Heart left ventricle (tissue), 16 donors: ENCODE measurements around the gene TMEM123. TPM values are rescaled to one million over a fixed set of nuclear protein-coding genes. Genes with fewer than 3 reads are reported as not detected.

Experiments used
- ATAC-seq, 4 donors: fragments of 200-7000 bp; cut with Tn5 transposase; one replicate each; pipeline ENCODE4 v1.9.1; 2020 to 2022; ENCODE audit warnings: moderate library complexity in 4 of 4, mild to moderate bottlenecking in 3 of 4, moderate number of reproducible peaks in 1 of 4
- DNase-seq, 5 donors: peaks; one replicate each; pipeline ENCODE4 v3.0.0-alpha.2; 2020
- H3K27ac ChIP-seq, 12 donors: fragments of 200-600 bp; sonication (generic) in 4 of 12; one replicate each; pipeline versions ENCODE4 v1.5.0 to v1.8.0; 2016 to 2022; ENCODE audit warnings: mild to moderate bottlenecking in 2 of 12
- H3K27me3 ChIP-seq, 9 donors: fragments of 200-600 bp; sonication (generic) in 2 of 9; one replicate each; pipeline versions ENCODE4 v1.5.1 to v1.8.0; 2016 to 2022; ENCODE audit warnings: mild to moderate bottlenecking in 3 of 9
- H3K36me3 ChIP-seq, 9 donors: fragments of 200-600 bp; sonication (generic) in 2 of 9; one replicate each; pipeline versions ENCODE4 v1.5.0 to v1.8.0; 2018 to 2022; ENCODE audit warnings: mild to moderate bottlenecking in 2 of 9
- H3K4me1 ChIP-seq, 12 donors: fragments of 200-600 bp; sonication (generic) in 4 of 12; one replicate each; pipeline versions ENCODE4 v1.5.0 to v1.8.0; 2016 to 2022; ENCODE audit warnings: mild to moderate bottlenecking in 3 of 12
- H3K4me3 ChIP-seq, 12 donors: fragments of 200-600 bp; sonication (generic) in 4 of 12; one replicate each; pipeline versions ENCODE4 v1.5.0 to v1.8.0; 2017 to 2022; ENCODE audit warnings: mild to moderate bottlenecking in 9 of 12, moderate library complexity in 4 of 12
- H3K9me3 ChIP-seq, 12 donors: fragments of 200-600 bp; sonication (generic) in 4 of 12; one replicate each; pipeline versions ENCODE4 v1.5.0 to v1.8.0; 2016 to 2022; ENCODE audit warnings: mild to moderate bottlenecking in 1 of 12
- POLR2A ChIP-seq, 2 donors: fragments of 450-650 bp; IDR thresholded peaks; one replicate each; pipeline ENCODE4 v1.6.1; 2017; ENCODE audit warnings: antibody characterized with exemption in 2 of 2, mild to moderate bottlenecking in 2 of 2, moderate library complexity in 2 of 2
- WGBS, 4 donors: extraction: QIAGEN DNeasy Blood & Tissue Kit in 2 of 4; methylation state at CpG; one replicate each; pipeline versions ENCODE4 v1.1.5 to v1.1.7; 2013 to 2018; 5-methylcytosine and 5-hydroxymethylcytosine counted together
- intact Hi-C, 10 donors: fragments of 100-400 bp; cut with DNase I; formaldehyde crosslinking; loops; one replicate each; pipeline versions ENCODE4 v1.11.1 to v1.14.2; 2022
- polyA plus RNA-seq, 2 donors: library from polyadenylated mRNA; stranded (reverse); fragments of 200-250 nt; gene quantifications; one replicate each; pipeline ENCODE4 v1.2.3, GENCODE V29; 2013
- total RNA-seq, 9 donors: library from RNA; depleted of rRNA in 2 of 9; stranded (reverse); fragments of >200 nt in 2 of 9; fragmentation: NEBNext Ultra II Directional in 3 of 9; extraction: Animal tissue kit (Norgen Biotek cat#: 25700) in 3 of 9; gene quantifications; one replicate each; pipeline versions ENCODE4 v1.1.0 to v1.2.4, GENCODE V29; 2016 to 2023
- TF ChIP-seq, protein P1 (sequence below), 12 donors: fragments of 200-600 bp; sonication (generic) in 4 of 12; IDR thresholded peaks; one replicate each; pipeline versions ENCODE4 v1.5.0 to v1.8.0; 2018 to 2022; ENCODE audit warnings: antibody characterized with exemption in 12 of 12, mild to moderate bottlenecking in 5 of 12
- donor health status: ischemic (EF 13 %, LVEDD 7.1; RV severe dilation, severe dysfunction).
- donor health status: healthy with polysubstance abuse.
- donor health status: DM: no; HTN: yes; CAD: no.
- donor health status: DM: no; HTN: no; CAD: no.
- donor health status: ischemic (EF 25% LVEDD 6.9; RV normal size, moderate dysfunction).
- donor health status: ischemic (EF 25% LVEDD 5.7; RV mildly dilated, moderate dysfunction).
- donor health status: healthy.
- donor health status: DM: yes; HTN: yes; CAD: no.
- donor health status: ischemic (EF 35%, LVEDD 5.7; RV mildly dilated, moderate dysfunction).
- donor health status: nonischemic (EF 11% LVEDD 7.7; RV severe dilation, severe dysfunction).
- donor health status: DM: yes; HTN: yes; CAD: no.
- donor health status: PGD.
- donor health status: ischemic (EF 29% LVEDD 5.4; RV normal size, mild dysfunction).
- donor health status: nonischemic (EF 23%, LVEDD 6.1; RV moderate dilation, normal function).

Gene TMEM123
- total and polyA plus RNA-seq, 11 donors = 25.0 to 116 (median 75.6) TPM

DNA sequence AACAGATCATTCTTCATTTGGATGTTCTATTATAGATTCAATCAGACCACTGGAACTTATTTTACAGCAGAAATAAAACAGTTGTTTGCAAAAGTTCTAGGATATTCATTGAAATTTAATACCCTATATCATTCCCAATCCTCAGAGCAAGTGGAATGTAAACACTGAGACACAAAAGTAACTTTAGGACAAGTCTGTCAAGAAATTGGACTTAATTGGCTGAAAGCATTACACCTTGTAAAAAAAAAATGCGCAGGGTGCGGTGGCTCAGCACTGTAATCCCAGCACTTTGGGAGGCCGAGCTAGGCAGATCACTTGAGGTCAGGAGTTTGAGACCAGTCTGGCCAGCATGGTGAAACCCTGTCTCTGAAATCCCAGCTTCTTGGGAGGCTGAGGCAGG, 29.9 kb upstream of the TMEM123 start:
- TF ChIP-seq, protein P1, sequence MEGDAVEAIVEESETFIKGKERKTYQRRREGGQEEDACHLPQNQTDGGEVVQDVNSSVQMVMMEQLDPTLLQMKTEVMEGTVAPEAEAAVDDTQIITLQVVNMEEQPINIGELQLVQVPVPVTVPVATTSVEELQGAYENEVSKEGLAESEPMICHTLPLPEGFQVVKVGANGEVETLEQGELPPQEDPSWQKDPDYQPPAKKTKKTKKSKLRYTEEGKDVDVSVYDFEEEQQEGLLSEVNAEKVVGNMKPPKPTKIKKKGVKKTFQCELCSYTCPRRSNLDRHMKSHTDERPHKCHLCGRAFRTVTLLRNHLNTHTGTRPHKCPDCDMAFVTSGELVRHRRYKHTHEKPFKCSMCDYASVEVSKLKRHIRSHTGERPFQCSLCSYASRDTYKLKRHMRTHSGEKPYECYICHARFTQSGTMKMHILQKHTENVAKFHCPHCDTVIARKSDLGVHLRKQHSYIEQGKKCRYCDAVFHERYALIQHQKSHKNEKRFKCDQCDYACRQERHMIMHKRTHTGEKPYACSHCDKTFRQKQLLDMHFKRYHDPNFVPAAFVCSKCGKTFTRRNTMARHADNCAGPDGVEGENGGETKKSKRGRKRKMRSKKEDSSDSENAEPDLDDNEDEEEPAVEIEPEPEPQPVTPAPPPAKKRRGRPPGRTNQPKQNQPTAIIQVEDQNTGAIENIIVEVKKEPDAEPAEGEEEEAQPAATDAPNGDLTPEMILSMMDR (IDR thresholded peaks at IDR 0.05) = no peak
- no peak for TF ChIP-seq POLR2A (IDR thresholded peaks at IDR 0.05)
- Histone ChIP-seq H3K4me3 (no peak overlapping the region), H3K36me3 (no peaks in the 10 kb centered on the region), H3K4me1 (peaks cover 0 to under 1% (median 0%) of the 10 kb centered on the region in 12 donors), H3K9me3 (no peaks in the 10 kb centered on the region), H3K27ac (no peak overlapping the region), H3K27me3 (no peaks in the 10 kb centered on the region)
- ATAC-seq = no peak
- intact Hi-C loops = no loop called here
- DNase-seq = no peak
- WGBS, 4 donors = 63 to 94% (median 77%) methylated on average over 2 to 3 of the region's 3 CpGs

DNA sequence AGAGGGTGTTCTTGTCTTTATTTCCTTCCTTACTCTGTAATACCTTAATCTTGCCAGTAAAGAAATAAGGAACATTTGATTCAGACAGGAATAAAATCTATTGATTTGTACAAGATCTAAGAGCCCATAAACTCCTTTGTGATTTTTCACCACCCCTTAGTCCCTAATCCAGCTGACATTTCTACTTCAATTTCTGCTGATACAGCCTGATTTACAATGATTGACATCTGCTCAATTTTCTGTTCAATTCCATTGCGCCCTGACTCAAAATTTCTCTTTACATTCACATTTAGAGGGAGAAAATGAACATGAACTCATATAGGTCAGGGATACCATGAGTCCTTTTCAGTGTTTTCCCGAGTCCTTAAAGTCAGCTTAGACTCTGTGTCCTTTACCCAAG, 27.2 kb upstream of the TMEM123 start:
- H3K36me3 ChIP-seq = no peaks in the 10 kb centered on the region
- H3K4me1 ChIP-seq = peaks cover 0 to 10% (median 0%) of the 10 kb centered on the region in 12 donors
- H3K4me3 ChIP-seq = no peak overlapping the region
- no peaks in the 10 kb centered on the region for H3K9me3 ChIP-seq
- no peak for TF ChIP-seq POLR2A (IDR thresholded peaks at IDR 0.05)
- TF ChIP-seq, protein P1 (IDR thresholded peaks at IDR 0.05) = no peak
- H3K27ac ChIP-seq = no peak overlapping the region
- ATAC-seq (no peak), DNase-seq (no peak)
- 92 to 99% (median 98%) methylated on average over 2 of the region's 2 CpGs for WGBS, 4 donors
- H3K27me3 ChIP-seq = no peaks in the 10 kb centered on the region
- intact Hi-C loops = no loop called here

DNA sequence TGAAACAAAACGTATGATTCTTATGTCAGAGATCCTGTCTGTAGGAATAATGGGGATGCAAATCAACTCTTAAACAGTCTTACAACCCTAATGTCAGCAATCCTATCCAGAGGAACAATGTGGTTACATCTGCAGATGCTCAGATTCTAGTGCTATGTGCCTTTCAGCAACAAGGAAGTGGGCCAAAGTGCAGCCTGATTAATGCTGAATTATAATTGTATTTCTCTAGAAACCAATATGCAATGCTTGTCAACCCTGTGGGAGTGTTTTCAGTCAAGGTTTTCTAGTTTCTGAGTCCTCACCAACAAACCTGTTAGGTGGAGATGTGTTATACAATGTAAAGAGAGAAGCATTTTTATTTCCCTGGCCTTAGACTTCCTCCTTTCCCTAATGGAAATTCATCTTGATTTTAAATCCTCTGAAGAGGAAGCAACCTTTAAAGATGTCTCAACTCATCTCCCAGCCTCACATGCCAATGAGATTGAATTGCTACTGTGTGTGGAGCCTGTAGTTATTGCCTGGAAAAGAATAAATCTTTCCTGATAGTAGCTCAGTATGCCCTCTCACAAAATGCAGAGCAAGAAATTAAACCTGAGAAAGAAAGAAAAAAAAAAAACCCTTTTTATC, 26.2 kb upstream of the TMEM123 start:
- no peaks in the 10 kb centered on the region for H3K9me3 ChIP-seq
- H3K27ac ChIP-seq = no peak overlapping the region
- intact Hi-C loops = no loop called here
- no peaks in the 10 kb centered on the region for H3K27me3 ChIP-seq
- H3K36me3 ChIP-seq = no peaks in the 10 kb centered on the region
- TF ChIP-seq, protein P1 (IDR thresholded peaks at IDR 0.05) = no peak
- TF ChIP-seq POLR2A (IDR thresholded peaks at IDR 0.05) = no peak
- H3K4me3 ChIP-seq = no peak overlapping the region
- ATAC-seq = no peak
- DNase-seq = no peak
- 75 to 93% (median 87%) methylated on average over 1 of the region's 1 CpG for whole genome bisulfite sequencing, 4 donors
- H3K4me1 ChIP-seq = peaks cover 0 to 10% (median 0%) of the 10 kb centered on the region in 12 donors

DNA sequence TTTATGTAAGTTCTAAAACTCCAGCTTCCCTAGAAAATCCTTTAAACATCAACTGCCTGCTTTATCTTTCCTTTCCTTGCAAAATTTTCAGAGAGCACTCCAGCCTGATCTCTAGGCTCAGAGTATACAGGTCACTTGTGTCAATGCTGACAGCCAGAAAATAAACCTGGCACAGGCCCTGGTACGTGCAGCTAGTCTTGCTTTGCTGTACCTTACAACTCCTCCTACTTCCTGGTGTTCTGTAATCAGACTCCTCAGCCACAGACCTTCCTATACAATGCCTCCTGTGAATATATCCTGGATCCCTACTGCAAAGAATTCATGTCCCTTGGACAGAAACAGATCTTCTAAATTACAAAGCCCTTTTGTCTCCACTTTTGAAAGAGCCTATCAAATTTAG, 24.2 kb upstream of the TMEM123 start:
- no peak overlapping the region for H3K4me3 ChIP-seq
- 10 to 17% (median 14%) methylated on average over 1 of the region's 1 CpG for WGBS, 4 donors
- peak overlapping the region in 1 of 12 donors; percentile 0 for H3K27ac ChIP-seq
- no peaks in the 10 kb centered on the region for H3K9me3 ChIP-seq
- peaks cover 0 to 10% (median 0%) of the 10 kb centered on the region in 12 donors for H3K4me1 ChIP-seq
- no peaks in the 10 kb centered on the region for H3K27me3 ChIP-seq
- ATAC-seq (peak in 3 of 4 donors; percentile 68 to 88 (median 77)), DNase-seq (peak in 2 of 5 donors; percentile 37 to 72)
- no peaks in the 10 kb centered on the region for H3K36me3 ChIP-seq
- no peak for TF ChIP-seq POLR2A (IDR thresholded peaks at IDR 0.05)
- TF ChIP-seq, protein P1 (IDR thresholded peaks at IDR 0.05) = no peak
- intact Hi-C loops = no loop called here
